ENCODE results near the gene INCA1. TPM values are rescaled to one million over a fixed set of nuclear protein-coding genes. Genes with fewer than 3 reads are reported as not detected.
A peak's percentile ranks its signal among the peaks of the same experiment; 100 is the strongest.

The INCA1 gene
- total and polyA plus RNA-seq, 2 of the 13 experiments (the other 11 are each of a cell fraction or from before 2014, with no cell fraction given) = 0.93 to 2.6 TPM

DNA sequence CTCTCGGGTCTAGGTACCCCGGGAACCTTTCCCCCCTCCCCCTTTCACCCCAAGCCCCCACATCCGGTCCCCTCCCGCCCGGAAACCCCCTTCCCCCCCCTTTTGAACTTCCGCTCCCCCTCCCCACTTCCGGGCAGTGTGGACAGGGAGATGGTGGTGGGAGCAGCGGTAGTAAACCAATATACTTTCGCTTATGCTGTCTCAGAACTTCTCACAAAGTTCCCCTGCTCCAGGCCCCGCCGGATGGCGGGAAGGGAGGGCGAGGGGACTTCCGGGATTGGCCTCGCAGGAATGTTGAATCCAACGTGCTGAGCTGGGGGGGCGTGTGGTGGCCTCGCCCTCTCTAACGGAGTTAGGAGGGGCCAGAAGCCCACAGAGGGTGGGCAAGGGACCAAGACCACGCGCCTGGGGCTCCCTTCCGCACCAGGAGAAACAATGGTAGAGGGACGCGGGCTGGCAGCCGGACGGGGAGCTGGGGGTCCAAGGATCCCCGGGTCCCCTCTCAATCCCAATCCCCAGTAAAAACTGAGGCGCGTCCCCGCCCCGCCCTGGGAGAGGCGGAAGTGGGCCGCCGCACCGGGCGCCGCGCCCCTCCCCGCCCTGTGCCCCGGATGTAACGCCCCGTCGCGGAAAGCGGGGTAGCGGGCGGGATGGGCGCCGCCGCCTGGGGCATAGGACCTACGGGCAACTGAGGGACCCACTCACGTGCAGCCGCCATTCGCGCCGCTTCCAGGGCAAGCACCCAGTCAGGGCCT is 49.7 kb downstream of the INCA1 start (continued):
- TF ChIP-seq, protein P1, sequence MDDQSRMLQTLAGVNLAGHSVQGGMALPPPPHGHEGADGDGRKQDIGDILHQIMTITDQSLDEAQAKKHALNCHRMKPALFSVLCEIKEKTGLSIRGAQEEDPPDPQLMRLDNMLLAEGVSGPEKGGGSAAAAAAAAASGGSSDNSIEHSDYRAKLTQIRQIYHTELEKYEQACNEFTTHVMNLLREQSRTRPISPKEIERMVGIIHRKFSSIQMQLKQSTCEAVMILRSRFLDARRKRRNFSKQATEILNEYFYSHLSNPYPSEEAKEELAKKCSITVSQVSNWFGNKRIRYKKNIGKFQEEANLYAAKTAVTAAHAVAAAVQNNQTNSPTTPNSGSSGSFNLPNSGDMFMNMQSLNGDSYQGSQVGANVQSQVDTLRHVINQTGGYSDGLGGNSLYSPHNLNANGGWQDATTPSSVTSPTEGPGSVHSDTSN (CRISPR knock-in tag; IDR thresholded peaks at IDR 0.05; ENCODE audit: borderline replicate concordance) = 0 out of 2 replicates have a peak, but pooled peaks have one; percentile 60
- no peak for TF ChIP-seq MIER2 (CRISPR knock-in tag; IDR thresholded peaks at IDR 0.05)
- TF ChIP-seq, protein P2, sequence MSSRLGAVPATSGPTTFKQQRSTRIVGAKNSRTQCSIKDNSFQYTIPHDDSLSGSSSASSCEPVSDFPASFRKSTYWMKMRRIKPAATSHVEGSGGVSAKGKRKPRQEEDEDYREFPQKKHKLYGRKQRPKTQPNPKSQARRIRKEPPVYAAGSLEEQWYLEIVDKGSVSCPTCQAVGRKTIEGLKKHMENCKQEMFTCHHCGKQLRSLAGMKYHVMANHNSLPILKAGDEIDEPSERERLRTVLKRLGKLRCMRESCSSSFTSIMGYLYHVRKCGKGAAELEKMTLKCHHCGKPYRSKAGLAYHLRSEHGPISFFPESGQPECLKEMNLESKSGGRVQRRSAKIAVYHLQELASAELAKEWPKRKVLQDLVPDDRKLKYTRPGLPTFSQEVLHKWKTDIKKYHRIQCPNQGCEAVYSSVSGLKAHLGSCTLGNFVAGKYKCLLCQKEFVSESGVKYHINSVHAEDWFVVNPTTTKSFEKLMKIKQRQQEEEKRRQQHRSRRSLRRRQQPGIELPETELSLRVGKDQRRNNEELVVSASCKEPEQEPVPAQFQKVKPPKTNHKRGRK (CRISPR knock-in tag; IDR thresholded peaks at IDR 0.05) = peak; percentile 57; the same call in 1 of the 2 replicates
- 0 out of 2 replicates have a peak, but pooled peaks have one; percentile 36 for TF ChIP-seq ZBTB42 (CRISPR knock-in tag; IDR thresholded peaks at IDR 0.05)
- TF ChIP-seq EZH2 (conservative IDR thresholded peaks at IDR 0.05; ENCODE audit: low read depth, low read length) = no peak
- TF ChIP-seq REL (CRISPR knock-in tag; conservative IDR thresholded peaks at IDR 0.05) = no peak
- TF ChIP-seq, protein P3, sequence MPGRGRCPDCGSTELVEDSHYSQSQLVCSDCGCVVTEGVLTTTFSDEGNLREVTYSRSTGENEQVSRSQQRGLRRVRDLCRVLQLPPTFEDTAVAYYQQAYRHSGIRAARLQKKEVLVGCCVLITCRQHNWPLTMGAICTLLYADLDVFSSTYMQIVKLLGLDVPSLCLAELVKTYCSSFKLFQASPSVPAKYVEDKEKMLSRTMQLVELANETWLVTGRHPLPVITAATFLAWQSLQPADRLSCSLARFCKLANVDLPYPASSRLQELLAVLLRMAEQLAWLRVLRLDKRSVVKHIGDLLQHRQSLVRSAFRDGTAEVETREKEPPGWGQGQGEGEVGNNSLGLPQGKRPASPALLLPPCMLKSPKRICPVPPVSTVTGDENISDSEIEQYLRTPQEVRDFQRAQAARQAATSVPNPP (CRISPR knock-in tag; IDR thresholded peaks at IDR 0.05) = 0 out of 2 replicates have a peak, but pooled peaks have one; percentile 6
- peak; percentile 9; the same call in 1 of the 2 replicates for TF ChIP-seq ZNF616 (CRISPR knock-in tag; IDR thresholded peaks at IDR 0.05; ENCODE audit: low read depth)
- peak; percentile 14; the same call in 1 of the 2 replicates for TF ChIP-seq TSC22D2 (CRISPR knock-in tag; IDR thresholded peaks at IDR 0.05; ENCODE audit: borderline replicate concordance)
- peak; percentile 90; the same call in 1 of the 2 replicates for TF ChIP-seq CHCHD3 (CRISPR knock-in tag; IDR thresholded peaks at IDR 0.05)
- TF ChIP-seq ZNF251 (CRISPR knock-in tag; IDR thresholded peaks at IDR 0.05) = no peak
- TF ChIP-seq YY1 (IDR thresholded peaks at IDR 0.05; ENCODE audit: insufficient read depth, insufficient replicate concordance, low read depth, low read length) = no peak
- no peak; the same call in 1 of the 2 replicates for TF ChIP-seq SALL2 (CRISPR knock-in tag; IDR thresholded peaks at IDR 0.05)
- TF ChIP-seq HNF4A (CRISPR knock-in tag; IDR thresholded peaks at IDR 0.05) = 0 out of 2 replicates have a peak, but pooled peaks have one; percentile 7
- no peak for TF ChIP-seq HOXA9 (CRISPR knock-in tag; IDR thresholded peaks at IDR 0.05; ENCODE audit: borderline replicate concordance)
- TF ChIP-seq ZNF543 (CRISPR knock-in tag; IDR thresholded peaks at IDR 0.05) = peak; percentile 44; the same call in 1 of the 2 replicates
- no peak for TF ChIP-seq TAF15 (IDR thresholded peaks at IDR 0.05; ENCODE audit: low read depth, low read length, poor library complexity, severe bottlenecking)
- TF ChIP-seq ZNF326 (CRISPR knock-in tag; IDR thresholded peaks at IDR 0.05; ENCODE audit: borderline replicate concordance) = no peak
- TF ChIP-seq TEAD3 (CRISPR knock-in tag; optimal IDR thresholded peaks at IDR 0.05; ENCODE audit: borderline replicate concordance) = peak; percentile 13
- TF ChIP-seq, protein P4, sequence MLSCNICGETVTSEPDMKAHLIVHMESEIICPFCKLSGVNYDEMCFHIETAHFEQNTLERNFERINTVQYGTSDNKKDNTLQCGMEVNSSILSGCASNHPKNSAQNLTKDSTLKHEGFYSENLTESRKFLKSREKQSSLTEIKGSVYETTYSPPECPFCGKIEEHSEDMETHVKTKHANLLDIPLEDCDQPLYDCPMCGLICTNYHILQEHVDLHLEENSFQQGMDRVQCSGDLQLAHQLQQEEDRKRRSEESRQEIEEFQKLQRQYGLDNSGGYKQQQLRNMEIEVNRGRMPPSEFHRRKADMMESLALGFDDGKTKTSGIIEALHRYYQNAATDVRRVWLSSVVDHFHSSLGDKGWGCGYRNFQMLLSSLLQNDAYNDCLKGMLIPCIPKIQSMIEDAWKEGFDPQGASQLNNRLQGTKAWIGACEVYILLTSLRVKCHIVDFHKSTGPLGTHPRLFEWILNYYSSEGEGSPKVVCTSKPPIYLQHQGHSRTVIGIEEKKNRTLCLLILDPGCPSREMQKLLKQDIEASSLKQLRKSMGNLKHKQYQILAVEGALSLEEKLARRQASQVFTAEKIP (CRISPR knock-in tag; IDR thresholded peaks at IDR 0.05; ENCODE audit: borderline replicate concordance) = no peak
- TF ChIP-seq PITX1 (CRISPR knock-in tag; IDR thresholded peaks at IDR 0.05) = 0 out of 2 replicates have a peak, but pooled peaks have one; percentile 15
- peak; percentile 21; the same call in 1 of the 2 replicates for TF ChIP-seq ETV5 (CRISPR knock-in tag; IDR thresholded peaks at IDR 0.05; ENCODE audit: borderline replicate concordance)
- no peak; the same call in 1 of the 2 replicates for TF ChIP-seq GATAD1 (CRISPR knock-in tag; IDR thresholded peaks at IDR 0.05)

Measured in HepG2 (cell line).